ENCODE data around the gene TBC1D25. TPM values are rescaled to one million over a fixed set of nuclear protein-coding genes. Genes with fewer than 3 reads are reported as not detected.

Gene TBC1D25
- total RNA-seq, 1 experiment from 2014 or later: 7.5 TPM

- TF ChIP-seq, protein P1, sequence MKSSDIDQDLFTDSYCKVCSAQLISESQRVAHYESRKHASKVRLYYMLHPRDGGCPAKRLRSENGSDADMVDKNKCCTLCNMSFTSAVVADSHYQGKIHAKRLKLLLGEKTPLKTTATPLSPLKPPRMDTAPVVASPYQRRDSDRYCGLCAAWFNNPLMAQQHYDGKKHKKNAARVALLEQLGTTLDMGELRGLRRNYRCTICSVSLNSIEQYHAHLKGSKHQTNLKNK (CRISPR knock-in tag; IDR thresholded peaks at IDR 0.05): no peak
- no peak for TF ChIP-seq GABPB1 (CRISPR knock-in tag; IDR thresholded peaks at IDR 0.05)
These were observed 8.1 kb upstream of the TBC1D25 start (continued) for GRCh38 chrX:48531358-48531959.

GRCh38 chrX:48532161-48532560 lies 7.4 kb upstream of the TBC1D25 start:
- Mint-ChIP-seq H3K4me3 (no peak overlapping the region), H3K9me3 (no peaks in the 10 kb centered on the region), H3K4me1 (no peaks in the 10 kb centered on the region), H3K27me3 (ENCODE audit: low read depth) (no peaks in the 10 kb centered on the region), H3K27ac (no peak overlapping the region; the same call in 1 of the 2 replicates), H3K36me3 (peaks cover 21% of the 10 kb centered on the region)
- ChIA-PET POLR2A (no interaction called here), CTCF (no interaction called here)
- no peak for TF ChIP-seq JUN (CRISPR knock-in tag; IDR thresholded peaks at IDR 0.05)
- TF ChIP-seq GTF2I (CRISPR knock-in tag; conservative IDR thresholded peaks at IDR 0.05): no peak
- TF ChIP-seq, protein P2, sequence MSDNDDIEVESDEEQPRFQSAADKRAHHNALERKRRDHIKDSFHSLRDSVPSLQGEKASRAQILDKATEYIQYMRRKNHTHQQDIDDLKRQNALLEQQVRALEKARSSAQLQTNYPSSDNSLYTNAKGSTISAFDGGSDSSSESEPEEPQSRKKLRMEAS (CRISPR knock-in tag; IDR thresholded peaks at IDR 0.05): no peak
- TF ChIP-seq PRRX2 (CRISPR knock-in tag; IDR thresholded peaks at IDR 0.05): no peak
- TF ChIP-seq CDX4 (CRISPR knock-in tag; IDR thresholded peaks at IDR 0.05; ENCODE audit: borderline replicate concordance): no peak
- no peak for TF ChIP-seq ZNF423 (CRISPR knock-in tag; IDR thresholded peaks at IDR 0.05)
- TF ChIP-seq ZNF121 (CRISPR knock-in tag; IDR thresholded peaks at IDR 0.05): no peak
- TF ChIP-seq, protein P1 (CRISPR knock-in tag; IDR thresholded peaks at IDR 0.05): no peak
- no peak for TF ChIP-seq NR2C2 (CRISPR knock-in tag; IDR thresholded peaks at IDR 0.05)
- TF ChIP-seq, protein P3, sequence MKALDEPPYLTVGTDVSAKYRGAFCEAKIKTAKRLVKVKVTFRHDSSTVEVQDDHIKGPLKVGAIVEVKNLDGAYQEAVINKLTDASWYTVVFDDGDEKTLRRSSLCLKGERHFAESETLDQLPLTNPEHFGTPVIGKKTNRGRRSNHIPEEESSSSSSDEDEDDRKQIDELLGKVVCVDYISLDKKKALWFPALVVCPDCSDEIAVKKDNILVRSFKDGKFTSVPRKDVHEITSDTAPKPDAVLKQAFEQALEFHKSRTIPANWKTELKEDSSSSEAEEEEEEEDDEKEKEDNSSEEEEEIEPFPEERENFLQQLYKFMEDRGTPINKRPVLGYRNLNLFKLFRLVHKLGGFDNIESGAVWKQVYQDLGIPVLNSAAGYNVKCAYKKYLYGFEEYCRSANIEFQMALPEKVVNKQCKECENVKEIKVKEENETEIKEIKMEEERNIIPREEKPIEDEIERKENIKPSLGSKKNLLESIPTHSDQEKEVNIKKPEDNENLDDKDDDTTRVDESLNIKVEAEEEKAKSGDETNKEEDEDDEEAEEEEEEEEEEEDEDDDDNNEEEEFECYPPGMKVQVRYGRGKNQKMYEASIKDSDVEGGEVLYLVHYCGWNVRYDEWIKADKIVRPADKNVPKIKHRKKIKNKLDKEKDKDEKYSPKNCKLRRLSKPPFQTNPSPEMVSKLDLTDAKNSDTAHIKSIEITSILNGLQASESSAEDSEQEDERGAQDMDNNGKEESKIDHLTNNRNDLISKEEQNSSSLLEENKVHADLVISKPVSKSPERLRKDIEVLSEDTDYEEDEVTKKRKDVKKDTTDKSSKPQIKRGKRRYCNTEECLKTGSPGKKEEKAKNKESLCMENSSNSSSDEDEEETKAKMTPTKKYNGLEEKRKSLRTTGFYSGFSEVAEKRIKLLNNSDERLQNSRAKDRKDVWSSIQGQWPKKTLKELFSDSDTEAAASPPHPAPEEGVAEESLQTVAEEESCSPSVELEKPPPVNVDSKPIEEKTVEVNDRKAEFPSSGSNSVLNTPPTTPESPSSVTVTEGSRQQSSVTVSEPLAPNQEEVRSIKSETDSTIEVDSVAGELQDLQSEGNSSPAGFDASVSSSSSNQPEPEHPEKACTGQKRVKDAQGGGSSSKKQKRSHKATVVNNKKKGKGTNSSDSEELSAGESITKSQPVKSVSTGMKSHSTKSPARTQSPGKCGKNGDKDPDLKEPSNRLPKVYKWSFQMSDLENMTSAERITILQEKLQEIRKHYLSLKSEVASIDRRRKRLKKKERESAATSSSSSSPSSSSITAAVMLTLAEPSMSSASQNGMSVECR (CRISPR knock-in tag; IDR thresholded peaks at IDR 0.05; ENCODE audit: borderline replicate concordance): no peak
- TF ChIP-seq, protein P4, sequence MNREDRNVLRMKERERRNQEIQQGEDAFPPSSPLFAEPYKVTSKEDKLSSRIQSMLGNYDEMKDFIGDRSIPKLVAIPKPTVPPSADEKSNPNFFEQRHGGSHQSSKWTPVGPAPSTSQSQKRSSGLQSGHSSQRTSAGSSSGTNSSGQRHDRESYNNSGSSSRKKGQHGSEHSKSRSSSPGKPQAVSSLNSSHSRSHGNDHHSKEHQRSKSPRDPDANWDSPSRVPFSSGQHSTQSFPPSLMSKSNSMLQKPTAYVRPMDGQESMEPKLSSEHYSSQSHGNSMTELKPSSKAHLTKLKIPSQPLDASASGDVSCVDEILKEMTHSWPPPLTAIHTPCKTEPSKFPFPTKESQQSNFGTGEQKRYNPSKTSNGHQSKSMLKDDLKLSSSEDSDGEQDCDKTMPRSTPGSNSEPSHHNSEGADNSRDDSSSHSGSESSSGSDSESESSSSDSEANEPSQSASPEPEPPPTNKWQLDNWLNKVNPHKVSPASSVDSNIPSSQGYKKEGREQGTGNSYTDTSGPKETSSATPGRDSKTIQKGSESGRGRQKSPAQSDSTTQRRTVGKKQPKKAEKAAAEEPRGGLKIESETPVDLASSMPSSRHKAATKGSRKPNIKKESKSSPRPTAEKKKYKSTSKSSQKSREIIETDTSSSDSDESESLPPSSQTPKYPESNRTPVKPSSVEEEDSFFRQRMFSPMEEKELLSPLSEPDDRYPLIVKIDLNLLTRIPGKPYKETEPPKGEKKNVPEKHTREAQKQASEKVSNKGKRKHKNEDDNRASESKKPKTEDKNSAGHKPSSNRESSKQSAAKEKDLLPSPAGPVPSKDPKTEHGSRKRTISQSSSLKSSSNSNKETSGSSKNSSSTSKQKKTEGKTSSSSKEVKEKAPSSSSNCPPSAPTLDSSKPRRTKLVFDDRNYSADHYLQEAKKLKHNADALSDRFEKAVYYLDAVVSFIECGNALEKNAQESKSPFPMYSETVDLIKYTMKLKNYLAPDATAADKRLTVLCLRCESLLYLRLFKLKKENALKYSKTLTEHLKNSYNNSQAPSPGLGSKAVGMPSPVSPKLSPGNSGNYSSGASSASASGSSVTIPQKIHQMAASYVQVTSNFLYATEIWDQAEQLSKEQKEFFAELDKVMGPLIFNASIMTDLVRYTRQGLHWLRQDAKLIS (CRISPR knock-in tag; IDR thresholded peaks at IDR 0.05; ENCODE audit: borderline replicate concordance): no peak
- TF ChIP-seq NR1H2 (CRISPR knock-in tag; IDR thresholded peaks at IDR 0.05): no peak
- no peak for TF ChIP-seq ELF4 (CRISPR knock-in tag; IDR thresholded peaks at IDR 0.05; ENCODE audit: low read depth)
- no peak for TF ChIP-seq ZNF232 (CRISPR knock-in tag; IDR thresholded peaks at IDR 0.05)
- no peak for TF ChIP-seq SMAD3 (CRISPR knock-in tag; IDR thresholded peaks at IDR 0.05; ENCODE audit: borderline replicate concordance)
- no peak for TF ChIP-seq CBFB (CRISPR knock-in tag; IDR thresholded peaks at IDR 0.05; ENCODE audit: low read depth)
- TF ChIP-seq, protein P5, sequence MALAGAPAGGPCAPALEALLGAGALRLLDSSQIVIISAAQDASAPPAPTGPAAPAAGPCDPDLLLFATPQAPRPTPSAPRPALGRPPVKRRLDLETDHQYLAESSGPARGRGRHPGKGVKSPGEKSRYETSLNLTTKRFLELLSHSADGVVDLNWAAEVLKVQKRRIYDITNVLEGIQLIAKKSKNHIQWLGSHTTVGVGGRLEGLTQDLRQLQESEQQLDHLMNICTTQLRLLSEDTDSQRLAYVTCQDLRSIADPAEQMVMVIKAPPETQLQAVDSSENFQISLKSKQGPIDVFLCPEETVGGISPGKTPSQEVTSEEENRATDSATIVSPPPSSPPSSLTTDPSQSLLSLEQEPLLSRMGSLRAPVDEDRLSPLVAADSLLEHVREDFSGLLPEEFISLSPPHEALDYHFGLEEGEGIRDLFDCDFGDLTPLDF (CRISPR knock-in tag; IDR thresholded peaks at IDR 0.05): no peak
- TF ChIP-seq TCF7 (CRISPR knock-in tag; IDR thresholded peaks at IDR 0.05; ENCODE audit: low read depth): no peak
- TF ChIP-seq, protein P6, sequence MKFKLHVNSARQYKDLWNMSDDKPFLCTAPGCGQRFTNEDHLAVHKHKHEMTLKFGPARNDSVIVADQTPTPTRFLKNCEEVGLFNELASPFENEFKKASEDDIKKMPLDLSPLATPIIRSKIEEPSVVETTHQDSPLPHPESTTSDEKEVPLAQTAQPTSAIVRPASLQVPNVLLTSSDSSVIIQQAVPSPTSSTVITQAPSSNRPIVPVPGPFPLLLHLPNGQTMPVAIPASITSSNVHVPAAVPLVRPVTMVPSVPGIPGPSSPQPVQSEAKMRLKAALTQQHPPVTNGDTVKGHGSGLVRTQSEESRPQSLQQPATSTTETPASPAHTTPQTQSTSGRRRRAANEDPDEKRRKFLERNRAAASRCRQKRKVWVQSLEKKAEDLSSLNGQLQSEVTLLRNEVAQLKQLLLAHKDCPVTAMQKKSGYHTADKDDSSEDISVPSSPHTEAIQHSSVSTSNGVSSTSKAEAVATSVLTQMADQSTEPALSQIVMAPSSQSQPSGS (CRISPR knock-in tag; IDR thresholded peaks at IDR 0.05; ENCODE audit: borderline replicate concordance, low read depth): no peak
- TF ChIP-seq ZNF138 (CRISPR knock-in tag; conservative IDR thresholded peaks at IDR 0.05): no peak
- no peak for ATAC-seq
- no peak for DNase-seq (ENCODE audit: low spot score)

All from WTC11 (cell line).